Stimulated activated CD4-positive, alpha-beta T cell treated with anti-CD3 and anti-CD28 coated beads, Interleukin-15, amount 100 ng/mL, for 1 hour (primary cell): Measurements from ENCODE around the gene OGA.
"Not testable (repeated sequence)": the region's sequence is repeated elsewhere in the genome, so short reads cannot be mapped to it uniquely, and the experiment has no call there.

ENCODE experiments used
- DNase-seq, 2 donors: peaks; one replicate each; pipeline ENCODE4 v3.0.0-alpha.2; 2020; ENCODE audit warnings: low read depth in 1 of 2, low spot score in 1 of 2

OGA gene

DNA sequence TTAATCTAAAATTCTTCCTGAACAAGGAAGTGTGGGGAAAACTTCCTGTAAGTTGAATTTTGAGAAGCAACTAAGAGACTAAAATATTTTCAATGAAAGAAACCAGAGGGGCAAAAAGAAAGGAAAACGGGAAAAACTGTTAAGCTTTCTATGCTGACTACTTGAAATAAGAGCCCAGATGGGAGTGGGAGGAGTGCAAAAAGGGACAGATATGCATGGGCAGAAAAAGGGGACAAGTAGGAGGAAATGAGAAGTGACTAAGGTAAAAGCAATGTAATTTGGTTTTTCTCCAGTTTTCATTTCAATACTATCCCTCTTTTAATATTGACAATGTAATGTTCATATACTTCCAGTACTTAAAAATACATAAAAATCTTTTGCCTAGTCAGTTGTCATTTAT lies 11.1 kb downstream of the OGA start:
- no peak for DNase-seq

DNA sequence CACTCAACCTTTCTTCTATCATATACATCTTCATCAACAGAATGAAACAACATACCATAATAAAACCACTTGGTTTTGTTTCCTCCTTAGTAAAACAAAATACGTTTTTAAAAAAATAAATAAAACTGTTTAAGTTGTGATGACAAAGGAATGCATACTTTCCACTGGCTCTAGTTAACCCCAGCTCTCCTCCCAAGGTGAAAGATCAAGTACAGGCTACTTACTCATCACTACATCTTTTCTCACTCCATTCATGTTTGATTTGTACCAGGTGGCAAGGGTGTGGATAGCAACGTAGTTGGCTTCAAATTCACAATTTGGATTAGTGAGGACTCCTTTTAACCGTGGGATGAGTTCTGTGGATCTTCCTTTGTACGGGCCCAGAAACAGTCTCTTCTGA lies 14.7 kb downstream of the OGA start:
- DNase-seq, result no peak

DNA sequence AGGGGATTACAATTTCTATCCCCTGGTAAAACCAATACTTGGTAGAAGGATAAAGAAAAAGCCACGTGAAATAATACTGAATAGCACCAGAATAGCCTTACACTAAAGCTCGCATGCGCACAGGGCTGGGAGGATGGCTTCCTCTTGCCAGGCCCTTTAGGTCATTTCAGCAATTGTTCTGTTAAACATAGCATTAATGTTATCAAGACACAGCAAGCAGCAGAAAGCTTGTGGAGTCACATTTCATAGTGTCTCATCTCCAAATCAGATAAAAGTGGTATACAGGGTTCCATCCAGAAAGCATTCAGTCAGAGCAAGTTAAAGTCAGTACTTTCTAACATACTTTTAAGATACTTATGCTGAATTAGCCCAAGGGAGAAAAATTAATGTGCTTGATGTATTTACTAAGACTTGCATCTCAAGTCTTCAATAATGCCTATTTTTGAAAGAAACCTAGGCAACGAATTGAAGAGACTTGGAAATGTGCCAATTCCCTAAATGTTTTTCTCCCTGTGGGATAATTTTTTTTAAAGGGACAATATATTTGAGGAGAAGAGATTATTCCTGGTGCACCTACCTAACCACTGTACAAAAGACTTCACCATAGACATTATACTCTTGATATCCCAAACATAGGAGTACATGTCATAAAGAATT lies 20.7 kb downstream of the OGA start:
- no peak for DNase-seq

DNA sequence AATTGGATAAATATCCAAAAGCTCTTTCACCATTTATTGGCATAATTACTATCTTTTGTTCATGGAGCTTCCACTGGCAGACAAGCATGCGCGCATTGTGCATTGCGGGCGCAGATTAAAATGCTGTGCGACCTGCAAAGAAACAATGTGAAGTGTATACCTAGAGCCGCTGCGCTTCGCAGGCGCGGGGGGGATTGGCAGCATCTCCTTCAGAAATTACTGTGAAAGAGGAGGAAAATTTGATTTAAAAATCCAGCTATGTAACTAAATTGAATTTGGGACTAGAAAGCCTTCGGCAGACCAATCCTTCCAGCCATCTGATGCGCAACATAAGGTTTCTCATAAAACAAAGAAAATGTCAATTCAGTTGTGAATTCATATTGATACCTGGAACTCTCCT lies 24.7 kb downstream of the OGA start:
- DNase-seq, result no peak

DNA sequence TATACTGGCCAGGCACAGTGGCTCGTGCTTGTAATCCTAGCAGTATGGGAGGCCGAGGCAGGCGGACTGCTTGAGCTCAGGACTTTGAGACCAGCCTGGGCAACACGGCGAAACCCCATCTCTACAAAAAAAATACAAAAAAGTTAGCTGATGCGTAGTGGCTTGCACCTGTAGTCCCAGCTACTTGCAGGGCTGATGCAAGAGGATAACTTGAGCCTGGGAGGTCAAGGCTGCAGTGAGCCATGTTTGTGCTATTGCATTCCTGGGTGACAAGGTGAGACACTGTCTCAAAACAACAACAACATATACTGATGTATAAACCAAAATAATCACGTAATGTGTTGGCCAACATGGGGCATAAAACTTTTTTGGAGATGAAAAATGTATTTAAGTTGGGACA lies 28.6 kb downstream of the OGA start:
- DNase-seq, result no peak

DNA sequence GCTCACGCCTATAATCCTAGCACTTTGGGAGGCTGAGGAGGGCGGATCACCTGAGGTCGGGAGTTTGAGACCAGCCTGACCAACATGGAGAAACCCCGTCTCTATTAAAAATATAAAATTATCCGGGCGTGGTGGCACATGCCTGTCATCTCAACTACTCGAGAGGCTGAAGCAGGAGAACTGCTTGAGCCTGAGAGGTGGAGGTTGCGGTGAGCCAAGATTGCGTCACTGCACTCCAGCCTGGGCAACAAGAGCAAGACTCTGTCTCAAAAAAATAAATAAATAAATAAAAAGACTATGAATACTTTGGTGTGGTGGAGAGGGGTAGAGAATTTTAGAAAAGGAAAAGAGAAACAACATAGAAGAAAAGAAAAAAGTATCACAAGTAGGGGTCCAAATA lies 29.0 kb downstream of the OGA start:
- DNase-seq, result not testable (repeated sequence)

DNA sequence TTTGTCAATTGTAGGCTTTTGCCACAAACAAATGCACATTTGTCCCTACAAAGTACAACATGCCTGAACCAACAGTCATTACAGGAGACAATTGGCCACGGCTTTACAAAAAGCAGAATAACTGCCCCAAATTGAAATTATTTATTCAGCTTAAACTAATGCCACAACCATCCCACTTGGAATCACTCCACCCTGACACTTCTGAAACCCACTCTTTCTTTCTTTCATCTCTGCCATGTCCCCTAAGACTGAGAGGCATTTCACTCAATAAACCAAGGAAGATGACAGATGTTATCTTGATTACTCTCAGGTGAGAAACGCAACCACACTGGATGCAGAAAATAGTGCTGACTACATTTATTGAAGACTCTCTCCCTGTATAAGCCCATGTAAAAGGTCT lies 32.4 kb downstream of the OGA start:
- DNase-seq, result no peak

DNA sequence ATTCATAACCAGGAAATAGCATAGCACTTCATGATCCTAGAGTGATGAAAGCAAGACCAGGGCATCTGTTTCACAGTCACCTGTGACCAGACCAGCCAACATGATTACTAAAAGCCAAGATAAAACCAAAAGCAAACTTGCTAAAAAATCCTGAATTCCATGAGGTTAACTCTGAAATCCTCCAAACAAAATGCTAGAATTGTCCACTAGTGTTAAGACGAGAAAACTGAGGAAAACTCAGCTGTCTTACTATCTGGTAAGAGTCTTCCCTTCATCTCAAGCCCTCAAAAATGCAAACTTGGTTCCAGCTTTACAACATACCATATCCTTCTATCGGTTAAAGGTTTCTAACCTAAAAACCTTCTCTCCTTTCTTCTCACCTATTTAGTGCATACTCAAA lies 33.7 kb downstream of the OGA start:
- DNase-seq, result no peak

DNA sequence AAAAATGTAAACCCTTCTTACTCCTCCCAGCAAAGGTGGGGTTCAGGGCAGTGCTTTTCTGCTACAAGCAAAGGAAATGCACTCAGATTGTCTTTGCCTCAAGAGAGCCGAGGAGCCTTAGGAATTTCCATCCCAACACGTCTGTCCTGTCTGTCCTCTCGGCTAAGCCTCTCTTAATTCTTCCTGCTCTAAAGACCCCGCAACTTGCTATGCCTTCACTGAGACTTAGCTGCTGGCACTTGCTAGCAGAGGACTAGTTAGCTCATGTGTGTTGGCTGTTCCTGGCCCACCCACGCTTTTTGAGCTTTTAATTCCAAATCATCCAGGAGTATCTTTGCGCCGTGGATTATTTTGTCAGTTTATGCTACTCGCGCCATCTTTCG lies 34.5 kb downstream of the OGA start:
- DNase-seq, result no peak

DNA sequence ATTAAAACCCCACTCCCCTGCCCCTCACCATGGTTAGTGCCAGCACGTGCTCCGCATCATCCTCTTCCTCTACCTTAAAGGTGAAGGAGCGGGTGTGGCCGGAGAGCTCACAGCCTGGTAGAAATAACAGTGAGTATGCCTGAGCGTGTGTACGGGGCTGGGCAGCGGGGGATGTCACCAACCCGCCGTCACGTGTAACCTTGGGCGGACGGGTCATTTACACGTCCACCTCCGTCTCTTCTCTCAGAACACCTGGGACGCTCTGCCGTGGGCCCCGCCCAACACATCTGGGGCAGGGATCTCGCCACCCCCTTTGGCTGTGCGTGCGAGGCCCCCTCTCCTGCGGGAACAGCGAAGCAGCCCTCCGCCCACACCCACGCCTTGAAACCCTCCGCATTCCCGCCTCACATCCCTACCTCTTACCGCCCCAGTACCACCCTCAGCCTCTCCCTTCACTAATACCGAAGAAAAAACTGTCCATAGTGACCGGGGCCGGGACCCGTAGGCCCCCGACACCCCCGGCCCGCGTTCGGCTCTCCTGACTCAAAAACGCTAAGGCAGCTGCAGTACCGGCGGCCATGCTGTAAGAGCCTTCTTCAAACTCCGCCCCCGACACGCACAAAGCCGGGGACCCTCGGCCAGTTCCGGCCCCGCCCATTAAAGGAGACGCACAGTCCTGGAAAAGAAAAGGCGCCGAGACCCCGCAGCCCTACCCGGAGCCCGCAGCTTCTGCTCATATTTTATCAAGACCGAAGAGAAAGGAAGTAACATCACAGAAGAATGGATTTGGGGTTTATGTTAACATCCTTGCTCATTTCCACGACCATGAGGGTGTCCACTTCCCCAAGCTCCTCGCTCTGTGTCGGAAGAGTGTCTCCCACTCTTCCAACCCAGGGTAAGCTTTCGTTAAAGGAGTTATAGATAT lies 35.2 kb downstream of the OGA start, which contains the start of gene NPM3:
NPM3 (minus strand) TSS at position 636 of the 925 bp plus-strand sequence; CDS start at position 580, 56 bp downstream.
- peak; percentile 56 to 77 for DNase-seq

DNA sequence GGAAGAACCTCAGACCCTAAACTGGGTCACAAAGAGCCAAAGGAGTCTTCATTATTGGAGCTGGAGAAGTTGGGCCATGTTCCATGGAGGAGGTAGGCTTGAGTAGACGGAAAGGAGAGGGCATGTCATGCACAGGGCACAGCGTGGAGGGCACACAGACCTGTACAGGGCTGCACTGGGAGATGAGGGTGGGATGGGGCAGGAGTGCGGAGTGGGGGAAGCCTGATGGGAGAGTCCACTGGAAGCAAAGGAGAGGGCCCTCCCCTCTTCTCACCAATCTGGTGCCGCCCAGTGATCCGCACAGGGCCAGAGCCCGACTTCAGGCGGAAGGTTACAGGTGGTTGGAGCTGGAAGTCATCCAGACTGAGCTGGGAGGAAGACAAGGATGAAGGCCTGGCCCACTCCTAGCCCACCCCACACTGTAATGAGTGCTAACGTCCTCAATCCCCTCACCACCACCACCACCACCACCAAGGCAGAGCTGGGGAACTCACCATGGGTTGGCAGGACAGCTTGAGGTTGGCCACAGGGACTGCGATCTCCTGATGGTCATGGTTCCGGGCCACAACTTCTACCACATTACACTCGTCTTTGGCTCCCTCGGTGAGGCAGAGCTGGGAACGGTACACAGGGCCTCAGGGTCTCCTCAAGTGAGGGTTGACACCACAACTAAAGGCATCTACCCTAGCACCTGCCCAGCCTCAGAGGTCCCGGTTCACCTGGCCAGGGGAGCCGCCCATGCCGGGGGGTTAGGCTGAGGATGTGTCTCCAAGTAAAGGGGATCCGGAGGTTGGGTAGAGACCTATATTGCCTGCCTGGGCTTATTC lies 36.0 kb downstream of the OGA start:
- no peak for DNase-seq

DNA sequence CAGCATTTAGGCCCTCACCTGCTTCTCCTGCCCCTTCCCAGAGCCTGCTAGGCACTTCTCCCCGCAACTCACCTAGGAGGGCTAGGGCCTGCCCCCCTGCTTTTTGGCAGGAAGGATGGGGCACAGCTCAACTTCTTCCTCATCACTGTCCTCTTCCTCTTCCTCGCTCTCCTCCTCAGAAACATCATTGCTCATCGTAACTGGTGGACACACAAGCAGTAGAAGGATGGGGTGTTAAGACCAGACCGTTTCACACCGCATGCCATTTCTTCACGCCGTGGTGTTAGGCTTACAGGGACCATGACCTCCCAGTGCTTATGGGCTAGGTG lies 36.6 kb downstream of the OGA start:
- no peak for DNase-seq

DNA sequence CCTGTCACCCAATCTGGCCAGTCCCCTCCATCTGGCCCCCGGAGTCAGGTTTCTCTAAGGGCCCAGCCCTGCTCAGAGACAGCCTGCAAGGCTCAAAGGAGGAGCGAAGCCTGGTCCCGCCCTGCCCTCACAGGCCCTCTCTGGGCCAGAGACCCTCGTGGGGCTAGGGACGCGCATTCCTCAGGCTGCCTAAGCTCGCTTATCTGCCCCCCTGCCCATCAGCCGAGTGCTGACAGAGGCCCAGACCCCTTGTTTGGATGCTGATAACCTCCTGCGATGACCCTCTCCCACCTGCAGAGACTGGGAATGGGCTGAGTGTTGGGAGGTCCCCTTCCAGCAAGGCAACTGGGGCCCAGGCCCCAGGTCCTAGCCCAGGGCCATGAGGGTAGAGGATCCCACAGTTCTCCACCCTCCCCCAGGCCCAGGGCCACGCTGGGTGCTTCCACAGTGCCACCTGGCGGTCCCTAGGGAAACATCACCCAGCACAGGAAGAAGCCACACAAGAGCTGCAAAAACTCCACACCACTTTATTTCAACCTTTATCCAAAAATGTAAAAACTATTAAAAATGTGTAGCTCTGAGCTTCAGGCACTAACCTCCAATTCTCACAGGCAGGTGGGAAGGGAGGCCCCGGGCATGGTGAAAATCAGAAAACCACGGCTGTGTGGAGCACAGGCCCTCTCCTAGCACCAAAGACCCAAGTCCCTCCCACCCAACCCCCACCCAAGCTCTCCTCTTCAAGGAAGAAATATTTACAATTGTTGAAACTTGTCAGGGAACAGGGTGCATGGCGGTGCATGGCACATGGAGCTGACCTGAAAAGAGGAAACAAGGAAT lies 37.2 kb downstream of the OGA start:
- peak; percentile 45 to 66 for DNase-seq

DNA sequence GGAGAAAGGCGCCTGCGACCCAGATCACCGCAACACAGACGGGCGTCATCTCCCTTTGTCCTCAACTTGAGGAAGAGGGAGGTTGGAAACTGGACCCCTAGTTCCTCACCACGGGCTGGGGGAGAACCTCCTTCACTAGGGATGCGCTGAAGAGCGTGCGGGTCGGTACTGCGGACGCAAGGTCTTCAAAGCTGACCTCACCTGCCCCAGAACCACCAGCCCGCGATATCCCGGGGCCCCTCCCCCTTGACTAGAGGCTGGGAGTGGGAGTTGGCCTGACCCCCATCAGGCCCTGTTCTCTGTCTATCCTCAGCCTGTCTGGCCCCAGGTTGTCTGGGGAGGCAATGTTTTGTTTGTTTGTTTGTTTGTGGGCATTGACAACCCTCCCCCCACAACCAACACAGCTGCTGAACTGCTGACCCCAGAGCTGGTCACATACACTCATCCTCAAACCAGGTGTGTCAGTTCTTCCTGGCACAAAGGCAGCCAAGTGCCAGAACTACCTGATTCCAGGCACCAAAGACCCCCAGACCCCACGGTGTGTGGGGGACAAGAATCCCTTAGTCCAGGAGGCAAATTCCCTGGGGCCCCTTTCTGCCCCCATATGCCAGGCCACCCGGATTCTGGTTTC lies 37.9 kb downstream of the OGA start:
- DNase-seq, result no peak

DNA sequence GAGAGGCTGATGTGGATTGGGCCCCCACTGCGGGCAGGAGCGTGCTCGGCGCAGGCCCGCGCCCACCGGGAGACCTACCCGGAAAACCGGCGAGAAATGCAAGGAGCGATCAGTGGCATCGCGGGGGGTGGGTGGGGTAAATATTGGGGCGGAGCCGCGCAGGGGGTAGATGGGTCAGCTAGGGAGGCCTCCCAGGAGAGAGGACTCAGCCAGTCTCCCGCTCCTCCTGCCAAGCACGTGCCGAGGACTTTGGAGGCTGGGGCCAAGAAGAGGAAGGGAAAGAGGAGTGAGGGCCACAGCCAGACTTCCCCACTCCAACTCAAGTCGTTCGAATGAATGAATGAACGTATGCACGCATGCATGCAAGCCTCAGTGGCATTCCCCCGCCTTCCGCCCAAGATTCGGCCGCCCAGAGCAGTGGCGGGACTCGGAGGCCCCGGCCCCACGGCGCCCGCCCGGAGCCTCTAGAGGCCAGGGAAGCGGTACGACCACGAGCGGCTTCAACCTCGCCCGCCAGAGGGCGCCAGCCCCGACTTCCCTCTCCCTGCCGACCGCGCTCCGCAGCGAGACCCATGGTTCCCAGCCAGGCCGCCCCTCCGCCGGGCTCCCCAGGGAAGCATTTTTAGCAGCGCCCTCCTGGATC lies 38.6 kb downstream of the OGA start:
- DNase-seq, result peak; percentile 69 to 84

DNA sequence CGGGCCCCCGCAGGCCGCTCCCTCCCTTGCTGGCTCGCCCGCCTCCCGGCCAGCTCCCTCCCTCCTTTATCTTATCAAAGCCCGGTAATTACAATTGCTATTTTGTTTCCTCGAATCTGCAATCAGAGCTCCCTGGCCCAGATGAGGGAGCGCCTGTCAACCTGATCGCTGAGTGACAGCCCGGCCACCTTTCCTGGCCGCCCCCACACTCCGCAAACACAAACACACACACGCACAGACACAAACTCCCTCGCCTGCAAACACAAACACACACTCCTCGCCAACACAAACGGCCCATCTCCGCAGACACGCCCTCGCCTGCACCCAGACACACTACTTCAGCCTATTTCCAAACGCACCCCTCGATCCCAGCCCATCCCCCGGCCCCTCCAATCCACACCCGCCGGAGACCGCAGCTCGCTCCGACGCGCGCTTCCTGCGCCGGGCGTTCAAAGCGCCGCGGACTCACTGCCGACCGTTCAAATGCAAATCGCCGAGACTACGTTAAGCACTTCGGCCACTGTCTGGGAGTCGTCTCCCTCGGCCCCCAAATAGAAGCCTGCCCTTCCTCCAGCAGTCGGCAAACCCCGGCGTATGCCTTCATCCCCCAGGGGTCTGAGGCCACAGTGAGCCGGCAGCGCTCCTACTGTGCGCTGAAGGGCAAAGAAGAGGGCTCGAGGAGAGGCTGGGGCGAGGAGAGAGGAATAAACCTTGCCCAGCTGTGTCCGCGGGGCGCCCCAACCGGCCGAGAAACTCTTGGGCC lies 39.3 kb downstream of the OGA start:
- DNase-seq, result no peak

DNA sequence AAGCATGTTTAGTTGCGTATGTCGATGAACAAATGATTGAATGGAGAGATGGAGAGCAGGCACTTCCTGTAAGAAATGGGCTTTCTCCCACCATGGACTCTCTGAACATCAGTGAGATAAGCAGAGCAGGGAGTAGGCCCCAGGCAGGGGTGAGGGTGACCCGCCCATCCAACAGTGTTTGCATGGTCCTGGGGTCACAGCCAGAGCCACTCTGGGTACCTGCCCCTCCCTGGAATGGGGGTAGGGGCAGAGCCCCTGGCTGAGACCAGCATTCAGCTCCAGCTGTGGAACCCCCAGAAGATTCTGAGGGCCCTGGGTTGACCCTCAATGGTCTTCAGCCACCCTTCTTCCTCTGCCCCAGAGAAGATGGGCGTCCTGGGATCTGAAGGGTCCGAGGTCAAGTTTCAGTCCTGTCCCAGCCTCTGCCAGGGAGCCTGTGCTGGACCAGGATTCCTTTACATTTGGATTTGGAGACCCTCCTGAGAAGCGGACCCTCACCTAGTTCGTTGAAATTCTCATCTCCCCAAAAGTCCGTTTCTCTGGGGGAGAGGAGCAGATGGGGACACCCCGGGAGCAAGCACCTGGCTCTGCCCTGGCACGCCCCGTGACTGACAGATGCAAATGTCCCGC lies 40.0 kb downstream of the OGA start:
- DNase-seq, result no peak

DNA sequence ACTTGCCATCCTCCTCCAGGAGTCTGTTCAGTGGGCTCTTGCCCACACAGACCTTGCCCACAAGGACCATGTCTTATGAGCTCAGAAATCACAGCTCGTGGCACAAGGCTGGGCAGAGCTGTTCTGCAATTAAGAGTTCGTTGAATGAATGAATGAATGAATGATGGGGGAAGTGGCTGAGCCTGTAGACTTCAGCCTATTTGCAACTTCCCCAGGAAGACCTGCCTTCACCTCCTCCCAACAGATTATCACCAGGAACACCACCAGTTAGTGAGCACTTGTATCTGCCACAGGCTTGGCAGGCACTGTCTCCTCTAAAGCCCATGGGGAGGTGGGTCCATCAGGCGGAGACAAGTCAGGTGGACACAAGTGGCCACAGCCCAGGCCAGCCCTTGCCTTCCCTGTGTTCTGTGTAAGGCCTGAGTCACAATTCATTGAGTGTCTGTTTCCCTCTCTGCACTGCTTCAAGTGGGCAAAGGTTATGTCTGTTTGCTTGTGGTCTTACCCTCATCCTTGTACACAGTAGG lies 40.6 kb downstream of the OGA start:
- DNase-seq, result no peak
